Skeletal muscle satellite cell (primary cell): ENCODE data around the gene ICE1.
"Not testable (repeated sequence)": the region's sequence is repeated elsewhere in the genome, so short reads cannot be mapped to it uniquely, and the experiment has no call there.

Experiments used
- H3K27me3 ChIP-seq: 2 replicates; pipeline ENCODE4 v1.7.0; 2013; ENCODE audit warnings: low read length; ENCODE audit not compliant: control insufficient read depth, insufficient read depth
- H3K36me3 ChIP-seq: 2 replicates; pipeline ENCODE4 v1.7.0; 2013; ENCODE audit warnings: mild to moderate bottlenecking, control low read depth, low read length; ENCODE audit not compliant: insufficient read depth
- H3K4me1 ChIP-seq: 2 replicates; pipeline ENCODE4 v1.7.0; 2013; ENCODE audit warnings: low read length; ENCODE audit not compliant: control insufficient read depth, insufficient read depth
- H3K4me2 ChIP-seq: 2 replicates; pipeline ENCODE4 v1.7.0; 2013; ENCODE audit warnings: mild to moderate bottlenecking, low read length
- H3K4me3 ChIP-seq: 2 replicates; pipeline ENCODE4 v1.7.0; 2013; ENCODE audit warnings: low read length
- H3K9ac ChIP-seq: 2 replicates; pipeline ENCODE4 v1.7.0; 2013; ENCODE audit warnings: mild to moderate bottlenecking, low read depth, low read length, moderate library complexity
- H3K9me3 ChIP-seq: replicated peaks from 2 replicates; pipeline ENCODE4 v1.7.0; 2013; ENCODE audit warnings: mild to moderate bottlenecking, control low read depth, low read length

Gene ICE1

GRCh38 chr5:5386329-5386728 is 36.1 kb upstream of the ICE1 start:
- Histone ChIP-seq H3K4me3 (no peak overlapping the region), H3K4me2 (no peak overlapping the region), H3K4me1 (no peaks in the 10 kb centered on the region), H3K9me3 (no peaks in the 10 kb centered on the region), H3K9ac (no peak overlapping the region), H3K36me3 (no peaks in the 10 kb centered on the region), H3K27me3 (no peaks in the 10 kb centered on the region)

- no peak overlapping the region for H3K4me3 ChIP-seq
- H3K36me3 ChIP-seq = no peaks in the 10 kb centered on the region
- no peak overlapping the region for H3K9ac ChIP-seq
- H3K4me1 ChIP-seq = no peaks in the 10 kb centered on the region
- H3K27me3 ChIP-seq = no peaks in the 10 kb centered on the region
- H3K9me3 ChIP-seq = no peaks in the 10 kb centered on the region
- H3K4me2 ChIP-seq = no peak overlapping the region
Measured at GRCh38 chr5:5387192-5387591, 35.3 kb upstream of the ICE1 start.

- no peaks in the 10 kb centered on the region for H3K27me3 ChIP-seq
- H3K4me2 ChIP-seq = no peak overlapping the region
- no peaks in the 10 kb centered on the region for H3K4me1 ChIP-seq
- H3K4me3 ChIP-seq = no peak overlapping the region
- no peaks in the 10 kb centered on the region for H3K9me3 ChIP-seq
- H3K9ac ChIP-seq = no peak overlapping the region
- no peaks in the 10 kb centered on the region for H3K36me3 ChIP-seq
Measured at GRCh38 chr5:5387777-5388176, 34.7 kb upstream of the ICE1 start.

- H3K27me3 ChIP-seq, H3K36me3 ChIP-seq, H3K9ac ChIP-seq, H3K9me3 ChIP-seq, H3K4me1 ChIP-seq, H3K4me2 ChIP-seq, H3K4me3 ChIP-seq: not testable (repeated sequence)
Measured at GRCh38 chr5:5390121-5390869, 32.2 kb upstream of the ICE1 start.

- not testable (repeated sequence) for H3K27me3 ChIP-seq, H3K9me3 ChIP-seq, H3K4me3 ChIP-seq, H3K4me2 ChIP-seq, H3K4me1 ChIP-seq, H3K36me3 ChIP-seq, H3K9ac ChIP-seq
Measured at GRCh38 chr5:5392504-5392903, 30.0 kb upstream of the ICE1 start.

GRCh38 chr5:5394384-5394986 is 28.0 kb upstream of the ICE1 start:
- H3K9ac ChIP-seq, H3K27me3 ChIP-seq, H3K4me1 ChIP-seq, H3K36me3 ChIP-seq, H3K4me3 ChIP-seq, H3K4me2 ChIP-seq, H3K9me3 ChIP-seq: not testable (repeated sequence)

- not testable (repeated sequence) for H3K9ac ChIP-seq, H3K9me3 ChIP-seq, H3K4me3 ChIP-seq, H3K27me3 ChIP-seq, H3K4me2 ChIP-seq, H3K4me1 ChIP-seq, H3K36me3 ChIP-seq
Measured at GRCh38 chr5:5395093-5395492, 27.4 kb upstream of the ICE1 start.

GRCh38 chr5:5398071-5398470 is 24.4 kb upstream of the ICE1 start:
- H3K4me2 ChIP-seq = no peak overlapping the region
- H3K4me1 ChIP-seq = no peaks in the 10 kb centered on the region
- H3K9ac ChIP-seq = no peak overlapping the region
- no peaks in the 10 kb centered on the region for H3K9me3 ChIP-seq
- H3K27me3 ChIP-seq = no peaks in the 10 kb centered on the region
- no peak overlapping the region for H3K4me3 ChIP-seq
- no peaks in the 10 kb centered on the region for H3K36me3 ChIP-seq

- no peak overlapping the region for H3K4me2 ChIP-seq
- H3K27me3 ChIP-seq = no peaks in the 10 kb centered on the region
- H3K4me3 ChIP-seq = no peak overlapping the region
- no peaks in the 10 kb centered on the region for H3K36me3 ChIP-seq
- no peaks in the 10 kb centered on the region for H3K9me3 ChIP-seq
- no peaks in the 10 kb centered on the region for H3K4me1 ChIP-seq
- H3K9ac ChIP-seq = no peak overlapping the region
Measured at GRCh38 chr5:5401095-5401494, 21.4 kb upstream of the ICE1 start.

GRCh38 chr5:5403741-5404140 is 18.7 kb upstream of the ICE1 start:
- no peak overlapping the region for H3K4me3 ChIP-seq
- no peaks in the 10 kb centered on the region for H3K4me1 ChIP-seq
- no peaks in the 10 kb centered on the region for H3K27me3 ChIP-seq
- no peak overlapping the region for H3K9ac ChIP-seq
- H3K4me2 ChIP-seq = no peak overlapping the region
- H3K36me3 ChIP-seq = no peaks in the 10 kb centered on the region
- H3K9me3 ChIP-seq = no peaks in the 10 kb centered on the region

GRCh38 chr5:5404381-5404780 is 18.1 kb upstream of the ICE1 start:
- Histone ChIP-seq H3K27me3 (no peaks in the 10 kb centered on the region), H3K4me1 (no peaks in the 10 kb centered on the region), H3K4me2 (no peak overlapping the region), H3K36me3 (no peaks in the 10 kb centered on the region), H3K4me3 (no peak overlapping the region), H3K9ac (no peak overlapping the region), H3K9me3 (peaks cover under 1% of the 10 kb centered on the region)

GRCh38 chr5:5405441-5405840 is 17.0 kb upstream of the ICE1 start:
- Histone ChIP-seq H3K36me3 (no peaks in the 10 kb centered on the region), H3K4me3 (no peak overlapping the region), H3K27me3 (no peaks in the 10 kb centered on the region)

More at GRCh38 chr5:5405441-5405840, 17.0 kb upstream of the ICE1 start:
- Histone ChIP-seq H3K4me1 (no peaks in the 10 kb centered on the region), H3K9me3 (peaks cover 5% of the 10 kb centered on the region), H3K4me2 (no peak overlapping the region), H3K9ac (no peak overlapping the region)
